Brain microvascular endothelial cell (primary cell): ENCODE data around the gene FST.

Experiments
- DNase-seq: peaks from one replicate; pipeline ENCODE4 v3.0.0-alpha.2; 2020
- H3K27ac ChIP-seq: fragments of 250-450 bp; sonication (Bioruptor Pico); 2 replicates; pipeline ENCODE4 v1.5.1; 2020; ENCODE audit warnings: mild to moderate bottlenecking, moderate library complexity
- H3K27me3 ChIP-seq: fragments of 250-450 bp; sonication (Bioruptor Pico); replicated peaks from 2 replicates; pipeline ENCODE4 v1.5.1; 2020; ENCODE audit warnings: mild to moderate bottlenecking
- H3K36me3 ChIP-seq: fragments of 250-450 bp; sonication (Bioruptor Pico); replicated peaks from 2 replicates; pipeline ENCODE4 v1.5.1; 2020; ENCODE audit warnings: mild to moderate bottlenecking
- H3K4me3 ChIP-seq: 2 replicates; pipeline ENCODE4 v1.5.1; 2011; ENCODE audit warnings: low read depth, mild to moderate bottlenecking, control low read depth, low read length, moderate library complexity
- in situ Hi-C: cut with HindIII; loops from 2 replicates; pipeline ENCODE4 v1.10.0; 2017; ENCODE audit warnings: low sequenced_read_pairs, low pct_ligation_motif_present
- TF ChIP-seq, protein P1 (sequence below): IDR thresholded peaks from 2 replicates; pipeline ENCODE4 v1.5.1; 2011; ENCODE audit warnings: low read depth, mild to moderate bottlenecking, moderate library complexity, low read length, control low read depth, inconsistent platforms; ENCODE audit errors: missing control alignments

Gene FST, protein sequence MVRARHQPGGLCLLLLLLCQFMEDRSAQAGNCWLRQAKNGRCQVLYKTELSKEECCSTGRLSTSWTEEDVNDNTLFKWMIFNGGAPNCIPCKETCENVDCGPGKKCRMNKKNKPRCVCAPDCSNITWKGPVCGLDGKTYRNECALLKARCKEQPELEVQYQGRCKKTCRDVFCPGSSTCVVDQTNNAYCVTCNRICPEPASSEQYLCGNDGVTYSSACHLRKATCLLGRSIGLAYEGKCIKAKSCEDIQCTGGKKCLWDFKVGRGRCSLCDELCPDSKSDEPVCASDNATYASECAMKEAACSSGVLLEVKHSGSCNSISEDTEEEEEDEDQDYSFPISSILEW

DNA sequence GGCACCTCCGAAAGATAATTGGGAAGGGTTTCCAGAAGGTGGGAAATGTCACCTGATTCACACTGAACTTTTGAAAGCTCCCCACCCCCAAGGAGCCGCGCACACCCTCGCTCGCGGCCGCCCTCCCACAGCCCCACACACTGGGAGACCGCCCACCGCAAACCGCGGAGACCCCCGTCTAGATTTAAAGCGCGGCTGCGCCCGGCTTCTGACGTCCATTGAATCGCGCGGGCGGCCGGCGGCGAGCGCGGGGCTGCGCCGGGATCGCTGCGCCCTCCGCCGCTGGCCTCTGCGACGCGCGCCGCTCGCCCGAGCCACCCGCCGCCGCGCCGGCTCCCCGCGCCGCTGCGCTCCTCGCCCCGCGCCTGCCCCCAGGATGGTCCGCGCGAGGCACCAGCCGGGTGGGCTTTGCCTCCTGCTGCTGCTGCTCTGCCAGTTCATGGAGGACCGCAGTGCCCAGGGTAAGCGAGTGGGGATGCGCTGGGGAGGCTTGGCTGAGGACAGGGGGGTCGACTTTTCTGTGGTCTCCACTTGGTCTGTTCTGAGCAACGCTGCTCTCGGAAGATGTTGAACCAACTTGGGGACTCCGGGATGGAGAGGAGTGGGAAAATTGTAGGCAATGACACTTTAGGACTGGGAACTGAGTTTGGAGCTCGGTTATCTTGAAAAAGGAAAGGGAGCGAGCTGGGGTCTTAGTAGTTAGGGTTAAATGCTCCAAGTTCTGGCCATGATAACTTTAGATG, at the start of gene FST:
FST (plus strand) TSS at position 214 of the 743 bp plus-strand sequence; CDS start at position 377, 163 bp downstream.
- no peak within 1 kb of the TSS for H3K27ac ChIP-seq
- peak within 1 kb of the TSS; percentile 70 for H3K4me3 ChIP-seq
- no peaks in the 10 kb centered on the region for H3K27me3 ChIP-seq
- no peaks in the 10 kb centered on the region for H3K36me3 ChIP-seq
- in situ Hi-C loops = no loop called here
- DNase-seq = no peak
- TF ChIP-seq, protein P1, sequence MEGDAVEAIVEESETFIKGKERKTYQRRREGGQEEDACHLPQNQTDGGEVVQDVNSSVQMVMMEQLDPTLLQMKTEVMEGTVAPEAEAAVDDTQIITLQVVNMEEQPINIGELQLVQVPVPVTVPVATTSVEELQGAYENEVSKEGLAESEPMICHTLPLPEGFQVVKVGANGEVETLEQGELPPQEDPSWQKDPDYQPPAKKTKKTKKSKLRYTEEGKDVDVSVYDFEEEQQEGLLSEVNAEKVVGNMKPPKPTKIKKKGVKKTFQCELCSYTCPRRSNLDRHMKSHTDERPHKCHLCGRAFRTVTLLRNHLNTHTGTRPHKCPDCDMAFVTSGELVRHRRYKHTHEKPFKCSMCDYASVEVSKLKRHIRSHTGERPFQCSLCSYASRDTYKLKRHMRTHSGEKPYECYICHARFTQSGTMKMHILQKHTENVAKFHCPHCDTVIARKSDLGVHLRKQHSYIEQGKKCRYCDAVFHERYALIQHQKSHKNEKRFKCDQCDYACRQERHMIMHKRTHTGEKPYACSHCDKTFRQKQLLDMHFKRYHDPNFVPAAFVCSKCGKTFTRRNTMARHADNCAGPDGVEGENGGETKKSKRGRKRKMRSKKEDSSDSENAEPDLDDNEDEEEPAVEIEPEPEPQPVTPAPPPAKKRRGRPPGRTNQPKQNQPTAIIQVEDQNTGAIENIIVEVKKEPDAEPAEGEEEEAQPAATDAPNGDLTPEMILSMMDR = no peak

DNA sequence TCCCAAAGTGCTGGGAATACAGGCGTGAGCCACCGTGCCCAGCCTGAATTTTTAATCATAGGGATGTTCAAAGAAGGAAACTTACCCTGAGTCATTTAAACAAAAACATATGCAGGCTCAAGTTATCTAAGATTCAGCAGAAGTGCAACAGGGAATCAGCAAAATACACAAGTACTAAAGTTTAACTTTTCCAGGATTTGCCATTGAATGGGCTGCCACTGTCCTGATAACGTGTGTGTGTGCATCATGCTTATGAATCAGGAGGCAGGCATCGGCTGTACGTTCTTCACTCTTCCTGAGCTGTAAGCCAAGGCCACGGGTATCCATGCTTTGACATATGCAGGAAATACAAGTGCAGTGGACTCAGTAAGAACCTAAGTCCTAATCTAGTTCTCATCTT, 48.8 kb upstream of the FST start:
- in situ Hi-C loops = no loop called here
- peak overlapping the region; percentile 16 for H3K27ac ChIP-seq
- DNase-seq = peak; percentile 60
- H3K36me3 ChIP-seq = no peaks in the 10 kb centered on the region
- H3K4me3 ChIP-seq = no peak overlapping the region
- no peaks in the 10 kb centered on the region for H3K27me3 ChIP-seq
- TF ChIP-seq, protein P1 = no peak

DNA sequence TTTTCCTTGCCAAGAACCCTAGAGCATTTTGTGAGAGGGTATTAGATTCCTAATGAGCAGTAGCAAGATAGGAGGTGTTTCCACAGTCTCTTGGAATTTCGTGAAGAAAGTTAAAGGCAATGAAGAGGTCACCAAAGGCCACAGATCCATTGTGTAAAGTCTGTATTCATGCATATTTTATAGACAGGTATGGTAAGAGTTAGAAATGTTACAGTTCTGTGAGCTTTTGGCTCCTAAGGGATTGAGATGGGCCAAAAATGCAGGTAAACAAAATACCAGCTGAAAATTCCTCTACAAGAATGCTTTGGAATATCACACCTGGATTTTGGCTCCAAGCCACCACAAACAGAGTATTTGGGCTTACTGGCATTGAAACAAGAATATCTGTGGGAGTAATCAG, 47.4 kb upstream of the FST start:
- DNase-seq = no peak
- no peak overlapping the region for H3K27ac ChIP-seq
- H3K4me3 ChIP-seq = no peak overlapping the region
- H3K27me3 ChIP-seq = no peaks in the 10 kb centered on the region
- in situ Hi-C loops = no loop called here
- TF ChIP-seq, protein P1 = no peak
- no peaks in the 10 kb centered on the region for H3K36me3 ChIP-seq

DNA sequence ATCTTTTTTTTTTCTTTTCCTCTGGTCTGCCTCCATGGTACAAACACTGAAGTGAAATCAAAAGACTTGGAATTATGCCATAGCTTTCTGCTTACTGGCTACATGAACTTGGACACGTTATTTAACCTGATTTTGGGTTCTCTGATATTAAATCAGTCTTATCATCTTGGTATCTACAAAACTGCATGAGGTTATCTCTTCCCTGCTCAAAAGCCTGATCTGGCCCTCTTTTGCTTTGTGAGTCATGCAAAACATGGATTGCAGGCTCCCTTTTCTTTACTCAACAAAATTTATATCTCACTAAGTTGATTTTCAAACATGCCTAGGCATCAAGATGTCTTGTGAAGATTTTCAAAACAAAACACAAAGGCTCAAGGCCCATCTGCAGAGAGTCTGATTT, 45.9 kb upstream of the FST start:
- no peaks in the 10 kb centered on the region for H3K36me3 ChIP-seq
- TF ChIP-seq, protein P1 = no peak
- no peak for DNase-seq
- H3K27me3 ChIP-seq = no peaks in the 10 kb centered on the region
- in situ Hi-C loops = no loop called here
- no peak overlapping the region for H3K27ac ChIP-seq
- H3K4me3 ChIP-seq = no peak overlapping the region

DNA sequence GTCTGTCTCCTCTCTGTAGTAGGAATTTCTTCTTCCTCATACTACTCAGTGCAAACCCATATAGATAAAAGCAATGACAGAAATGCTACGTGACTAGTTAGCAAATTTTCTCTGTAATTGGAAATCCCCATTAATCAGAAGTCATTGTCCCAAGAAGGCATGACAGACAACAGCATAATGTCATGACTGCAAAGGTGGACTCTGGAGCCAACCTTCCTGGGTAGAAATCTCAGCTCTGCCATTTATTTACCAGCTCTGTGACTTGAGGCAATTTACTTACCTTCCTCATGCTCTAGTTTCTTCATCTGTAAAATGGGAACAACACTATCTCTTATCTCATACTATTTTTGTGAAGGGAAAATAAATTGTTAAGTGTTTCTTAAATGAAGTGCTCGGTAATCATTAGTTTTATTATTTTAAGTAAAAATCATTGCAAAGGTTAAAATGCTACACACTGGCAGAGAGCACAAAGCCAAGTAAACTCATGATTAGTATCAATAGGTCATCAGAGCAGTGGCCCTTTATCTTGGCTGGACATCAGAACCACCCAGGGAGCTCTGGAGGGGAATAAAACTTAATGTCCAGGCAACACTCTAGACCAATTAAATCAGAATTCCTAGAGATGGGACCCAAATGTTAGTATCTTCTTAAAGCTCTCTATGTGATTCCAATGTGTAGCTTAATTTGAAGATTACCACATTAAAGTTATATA, 43.8 kb upstream of the FST start:
- no peak overlapping the region for H3K27ac ChIP-seq
- TF ChIP-seq, protein P1 = no peak
- in situ Hi-C loops = no loop called here
- no peaks in the 10 kb centered on the region for H3K36me3 ChIP-seq
- no peak for DNase-seq
- H3K27me3 ChIP-seq = no peaks in the 10 kb centered on the region
- H3K4me3 ChIP-seq = no peak overlapping the region
